Activated naive CD4-positive, alpha-beta T cell treated with anti-CD3 and anti-CD28 coated beads, Interleukin-2, amount 50 U/mL, for 16 hours (primary cell): ENCODE data around the gene ZNF491.
"Not testable (repeated sequence)": the region's sequence is repeated elsewhere in the genome, so short reads cannot be mapped to it uniquely, and the experiment has no call there.

Experiments used
- DNase-seq: peaks from one replicate; pipeline ENCODE4 v3.0.0-alpha.2; 2020

ZNF491 gene

DNA sequence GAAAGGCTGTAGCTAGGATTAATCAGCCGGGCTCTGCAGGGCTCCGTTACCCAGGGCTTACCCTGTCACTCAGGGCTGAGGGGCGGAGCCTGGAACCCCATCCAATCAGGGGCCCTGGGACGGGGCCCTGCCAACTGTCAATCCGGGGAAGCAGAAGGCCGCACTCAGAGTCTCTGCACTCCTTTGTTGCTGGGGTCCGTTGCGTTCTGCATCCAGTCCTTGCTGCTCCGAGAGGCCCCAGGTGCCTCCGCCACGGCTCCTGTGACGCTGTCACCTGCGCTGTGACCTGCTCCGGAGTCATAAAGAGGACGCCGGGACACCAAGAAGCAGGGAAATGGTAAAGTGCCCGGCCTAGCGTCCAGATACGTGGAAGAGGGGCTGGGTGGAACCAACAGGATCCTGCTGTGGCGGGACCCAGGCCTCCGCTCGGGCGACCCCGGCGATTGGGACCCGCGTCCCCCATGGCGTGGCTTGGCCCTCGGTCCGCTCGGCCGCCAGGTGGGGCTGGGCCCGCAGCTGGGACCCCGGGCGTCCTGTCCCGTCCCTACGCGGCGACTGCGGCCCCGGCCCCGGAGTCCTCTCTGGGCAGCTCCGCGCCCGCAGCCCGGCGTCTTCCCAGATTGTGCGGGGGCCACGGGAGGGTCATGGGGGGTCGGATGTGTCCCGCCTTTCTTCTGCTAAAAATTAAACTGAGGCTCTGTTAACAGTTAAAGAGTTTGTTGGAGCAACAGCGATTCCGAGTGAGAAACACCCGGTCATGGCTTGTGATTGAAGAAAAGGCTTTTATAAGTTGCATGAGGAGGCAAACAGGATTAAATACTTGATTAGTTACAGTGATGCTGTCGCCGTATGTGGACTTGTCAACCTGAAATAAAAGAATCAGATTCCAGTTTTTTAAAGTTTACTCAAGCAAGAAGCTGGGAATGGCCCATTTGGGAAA lies at the start of gene ZNF491:
TSS of gene ZNF491 (plus strand) at position 133 of the 940 bp plus-strand sequence. CDS start 7,431 bp downstream, outside the sequence.
- DNase-seq, result peak; percentile 91

DNA sequence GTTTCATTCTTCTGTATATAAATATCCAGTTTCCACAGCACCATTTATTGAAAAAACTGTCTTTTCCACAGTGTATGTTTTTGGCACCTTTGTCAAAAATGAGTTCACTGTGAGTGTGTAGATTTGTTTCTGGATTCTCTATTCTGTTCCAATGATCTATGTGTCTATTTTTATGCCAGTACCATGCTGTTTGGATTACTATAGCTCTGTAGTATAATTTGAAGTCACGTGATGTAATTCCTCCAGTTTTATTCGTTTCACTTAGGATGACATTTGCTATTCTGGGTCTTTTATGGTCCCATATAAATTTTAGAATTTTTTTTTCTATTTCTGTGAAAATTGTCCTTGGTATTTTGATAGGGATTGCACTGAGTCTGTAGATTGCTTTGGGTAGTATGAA lies 48.6 kb upstream of the ZNF491 start:
- no peak for DNase-seq

DNA sequence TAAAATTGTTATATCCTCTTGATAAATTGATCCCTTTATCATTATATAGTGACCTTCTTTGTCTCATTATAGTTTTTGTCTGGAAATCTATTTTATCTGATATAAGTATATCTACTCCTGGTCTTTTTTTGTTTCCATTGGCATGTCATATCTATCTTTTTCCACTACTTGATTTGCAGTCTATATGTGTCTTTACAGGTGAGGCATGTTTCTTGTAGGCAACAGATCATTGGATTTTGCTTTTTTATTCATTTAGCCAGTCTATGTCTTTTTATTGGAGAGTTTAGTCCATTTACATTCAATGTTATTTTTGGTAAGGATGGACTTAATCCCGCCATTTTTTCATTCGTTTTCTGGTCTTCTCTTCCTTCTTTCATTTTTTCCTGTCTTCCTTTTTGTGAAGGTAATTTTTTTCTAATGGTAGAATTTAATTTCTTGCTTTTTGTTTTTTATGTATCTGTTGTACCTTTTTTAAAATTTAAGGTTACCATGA lies 46.0 kb upstream of the ZNF491 start:
- no peak for DNase-seq

DNA sequence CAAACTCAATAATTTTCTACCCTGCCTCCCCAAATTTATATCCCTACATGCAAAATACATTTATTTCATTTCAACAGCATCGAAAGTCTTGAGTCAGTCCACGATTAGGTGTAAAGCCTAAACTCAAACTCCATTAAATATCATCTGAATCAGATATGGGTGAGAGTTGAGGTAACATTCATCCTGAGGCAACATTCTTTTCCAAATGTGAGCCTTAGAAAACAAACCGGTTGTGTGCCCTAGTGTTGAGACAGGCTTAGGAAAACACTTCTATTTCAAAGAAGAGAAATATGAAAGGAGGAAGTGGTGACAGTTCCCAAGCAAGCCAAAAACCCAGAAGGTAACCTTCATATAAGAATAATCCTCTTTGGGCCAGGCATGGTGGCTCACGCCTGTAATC lies 43.7 kb upstream of the ZNF491 start:
- DNase-seq, result no peak

DNA sequence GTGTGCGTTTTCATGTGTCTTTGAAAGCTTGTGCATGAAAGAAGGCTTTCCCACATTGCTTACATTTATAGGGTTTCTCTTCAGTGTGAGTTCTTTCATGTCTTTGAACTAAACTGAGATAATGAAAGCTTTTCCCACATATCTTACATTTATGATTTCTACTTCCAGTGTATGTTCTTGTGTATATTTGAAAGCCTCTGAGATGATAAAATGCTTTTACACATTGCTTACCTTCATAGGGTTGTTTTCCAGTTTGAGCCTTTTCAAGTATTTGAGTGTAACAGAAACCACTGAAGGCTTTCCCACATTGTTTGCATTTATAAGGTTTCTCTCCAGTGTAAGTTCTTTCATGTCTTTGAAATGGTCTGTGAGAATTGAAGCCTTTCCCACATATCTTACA lies 41.4 kb upstream of the ZNF491 start:
- DNase-seq, result no peak

DNA sequence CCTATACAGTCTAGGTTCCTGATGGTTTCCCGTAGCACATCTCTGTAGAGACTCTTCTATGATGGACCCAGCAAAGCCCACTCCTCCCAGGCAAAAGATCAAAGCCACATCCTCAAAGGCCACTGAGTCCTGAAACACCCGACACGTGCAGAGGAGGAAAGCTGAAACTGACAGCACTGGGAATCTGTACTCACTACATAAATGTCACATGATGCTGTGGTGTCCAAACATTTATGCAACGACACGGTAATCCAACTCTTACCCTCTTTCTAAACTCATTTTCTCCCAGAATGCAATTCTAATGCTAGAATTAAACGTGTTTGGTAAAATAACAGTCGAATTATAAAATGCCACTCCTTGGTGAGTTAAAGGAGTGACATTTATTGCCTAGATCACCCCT lies 38.5 kb upstream of the ZNF491 start:
- no peak for DNase-seq

DNA sequence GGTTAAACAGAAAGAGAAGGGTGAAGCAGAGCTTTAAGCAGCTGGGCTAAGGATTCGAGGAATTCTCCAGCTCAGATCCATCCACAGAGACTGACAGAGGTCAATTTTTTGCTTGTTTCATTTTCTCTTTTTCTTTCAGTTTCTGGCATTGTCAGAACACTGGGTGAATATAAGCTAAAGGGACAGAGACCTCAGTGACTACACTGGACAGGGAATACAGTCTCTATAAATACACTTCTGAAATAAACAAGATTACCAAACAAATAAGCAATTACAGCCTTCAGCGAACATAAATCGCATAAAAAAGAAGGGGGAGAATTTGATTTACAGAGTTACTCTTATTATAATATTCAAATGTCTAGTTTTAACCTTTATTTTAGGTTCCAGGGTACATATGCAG lies 35.2 kb upstream of the ZNF491 start:
- no peak for DNase-seq

DNA sequence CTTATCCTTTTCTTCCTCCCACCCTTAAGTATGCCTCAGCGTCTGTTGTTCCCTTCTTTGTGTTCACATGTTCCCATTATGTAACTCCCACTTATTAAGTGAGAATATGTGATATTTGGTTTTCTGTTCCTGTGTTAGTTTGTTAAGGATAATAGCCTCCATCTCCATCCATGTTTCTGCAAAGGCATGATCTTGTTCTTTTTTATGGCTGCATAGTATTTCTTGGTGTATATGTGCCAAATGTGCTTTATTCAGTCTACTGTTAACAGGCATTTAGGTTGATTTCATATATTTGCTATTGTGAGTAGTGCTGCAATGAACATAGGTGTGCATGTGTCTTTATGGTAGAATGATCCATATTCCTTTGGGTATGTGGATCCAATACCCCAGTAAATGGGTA lies 34.7 kb upstream of the ZNF491 start:
- DNase-seq, result no peak

DNA sequence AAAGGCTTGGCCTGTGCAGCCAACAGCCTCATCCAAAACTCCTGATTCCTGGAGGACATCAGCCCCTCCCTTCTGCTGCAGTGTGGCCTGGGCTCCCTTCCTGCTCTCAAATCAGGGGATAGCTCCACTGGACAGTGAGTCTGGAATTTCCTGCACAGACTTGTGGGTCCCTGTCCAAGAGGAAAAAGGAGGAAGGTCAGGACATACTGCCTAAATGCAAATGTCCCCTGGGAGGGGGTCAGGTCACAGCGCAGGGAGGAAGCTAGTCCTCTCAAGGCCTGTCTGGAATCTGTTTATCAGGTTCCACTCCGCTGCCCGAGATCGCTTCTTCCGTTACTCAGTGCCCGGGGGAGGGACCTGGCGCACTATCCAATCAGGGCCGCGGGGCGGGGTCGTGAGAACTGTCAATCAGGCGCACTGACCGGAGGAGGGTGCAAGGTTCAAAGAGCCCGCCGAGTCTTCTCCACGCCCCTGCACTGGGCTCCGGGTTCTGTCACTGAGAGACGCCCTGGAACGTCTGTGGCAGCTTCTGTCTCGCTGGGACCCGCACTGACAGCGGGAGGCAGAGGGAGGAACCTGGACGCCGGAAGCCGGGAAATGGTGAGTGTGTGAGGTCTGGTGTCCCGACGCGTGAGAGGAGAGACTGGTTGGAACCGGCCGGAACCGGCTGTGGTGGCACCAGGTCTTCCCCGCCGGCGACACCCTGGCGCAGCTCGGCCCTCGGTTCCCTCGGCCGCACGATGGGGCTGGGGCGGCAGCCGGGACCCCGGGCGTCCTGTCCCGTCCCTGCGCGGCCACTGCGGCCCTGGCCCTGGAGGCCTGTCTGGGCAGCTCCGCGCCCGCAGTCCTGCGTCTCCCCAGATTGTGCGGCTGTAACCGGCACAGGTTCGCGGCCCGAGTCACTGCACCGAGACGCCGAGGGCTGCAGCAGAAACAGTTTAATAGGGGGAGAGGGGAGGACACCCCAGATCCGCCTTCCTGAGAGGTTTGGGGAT lies 31.4 kb upstream of the ZNF491 start, which contains the start of gene ZNF441:
TSS of gene ZNF441 (plus strand) at position 404 of the 995 bp plus-strand sequence. CDS start at position 598, 194 bp downstream.
- peak; percentile 94 for DNase-seq

DNA sequence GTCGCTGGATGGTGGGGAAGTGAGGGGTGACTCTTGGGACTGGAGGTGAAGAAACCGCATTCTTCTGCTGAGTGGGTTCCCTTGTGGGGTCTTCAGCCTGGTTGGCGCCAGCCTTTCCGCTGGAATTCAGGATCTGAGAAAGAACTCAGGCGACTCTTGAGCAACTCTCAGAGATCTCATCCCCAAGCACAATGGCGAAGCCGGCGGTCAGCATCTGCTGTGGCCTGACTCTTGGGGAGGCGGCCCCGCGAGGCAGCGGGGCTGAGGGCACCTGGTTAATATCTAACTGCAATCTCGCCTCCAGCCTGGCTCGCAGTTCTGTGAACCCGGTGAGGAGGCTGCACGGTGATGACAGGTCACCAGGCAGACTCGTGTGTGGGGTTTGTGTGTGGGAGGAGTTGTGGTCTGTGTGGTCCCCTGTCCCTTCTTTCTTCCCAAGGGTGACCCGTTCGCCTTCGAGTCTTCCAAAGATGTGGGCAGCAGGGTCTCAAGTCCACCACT lies 30.6 kb upstream of the ZNF491 start:
- DNase-seq, result peak; percentile 21

DNA sequence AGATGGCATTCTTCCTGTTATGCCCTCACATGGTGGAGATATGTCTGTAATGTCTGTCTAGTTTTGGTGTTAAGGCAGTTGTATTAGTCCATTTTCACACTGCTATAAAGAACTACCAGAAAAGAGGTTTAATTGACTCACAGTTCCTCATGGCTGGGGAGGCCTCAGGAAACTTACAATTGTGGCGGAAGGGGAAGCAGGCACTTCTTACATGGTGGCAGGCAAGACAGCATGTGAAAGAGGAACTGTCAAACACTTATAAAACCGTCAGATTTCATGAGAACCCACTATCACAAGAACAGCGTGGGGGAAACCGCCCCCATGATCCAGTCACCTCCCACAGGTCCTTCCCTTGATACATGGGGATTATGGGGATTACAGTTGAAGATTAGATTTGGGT lies 28.3 kb upstream of the ZNF491 start:
- no peak for DNase-seq

DNA sequence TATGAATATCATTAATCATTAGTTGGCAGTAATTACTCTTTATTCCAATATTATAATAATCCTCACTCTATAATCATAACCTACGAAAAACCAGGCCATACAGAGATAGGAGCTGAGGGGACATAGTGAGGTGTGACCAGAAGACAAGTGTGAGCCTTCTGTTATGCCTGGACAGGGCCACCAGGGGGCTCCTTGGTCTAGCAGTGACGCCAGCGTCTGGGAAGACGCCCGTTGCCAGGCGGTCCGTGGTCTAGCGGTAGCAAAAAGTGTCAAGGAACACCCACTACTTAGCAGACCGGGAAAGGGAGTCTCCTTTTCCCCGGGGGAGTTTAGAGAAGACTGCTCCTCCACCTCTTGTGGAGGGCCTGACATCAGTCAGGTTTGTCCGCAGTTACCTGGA lies 26.8 kb upstream of the ZNF491 start:
- DNase-seq, result not testable (repeated sequence)

DNA sequence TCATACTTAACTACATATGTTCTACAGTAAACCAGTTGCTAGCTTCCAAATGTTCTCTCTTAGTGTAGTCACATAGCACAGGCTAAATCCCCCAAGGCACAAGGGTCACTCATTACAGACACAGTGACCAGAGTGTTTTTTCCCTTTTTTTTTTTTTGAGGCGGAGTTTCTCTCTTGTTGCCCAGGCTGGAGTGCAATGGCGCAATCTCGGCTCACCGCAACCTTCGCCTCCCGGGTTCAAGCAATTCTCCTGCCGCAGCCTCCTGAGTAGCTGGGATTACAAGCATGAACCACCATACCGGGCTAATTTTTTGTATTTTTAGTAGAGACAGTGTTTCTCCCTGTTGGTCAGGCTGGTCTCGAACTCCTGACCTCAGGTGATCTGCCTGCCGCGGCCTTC lies 21.7 kb upstream of the ZNF491 start:
- DNase-seq, result not testable (repeated sequence)

DNA sequence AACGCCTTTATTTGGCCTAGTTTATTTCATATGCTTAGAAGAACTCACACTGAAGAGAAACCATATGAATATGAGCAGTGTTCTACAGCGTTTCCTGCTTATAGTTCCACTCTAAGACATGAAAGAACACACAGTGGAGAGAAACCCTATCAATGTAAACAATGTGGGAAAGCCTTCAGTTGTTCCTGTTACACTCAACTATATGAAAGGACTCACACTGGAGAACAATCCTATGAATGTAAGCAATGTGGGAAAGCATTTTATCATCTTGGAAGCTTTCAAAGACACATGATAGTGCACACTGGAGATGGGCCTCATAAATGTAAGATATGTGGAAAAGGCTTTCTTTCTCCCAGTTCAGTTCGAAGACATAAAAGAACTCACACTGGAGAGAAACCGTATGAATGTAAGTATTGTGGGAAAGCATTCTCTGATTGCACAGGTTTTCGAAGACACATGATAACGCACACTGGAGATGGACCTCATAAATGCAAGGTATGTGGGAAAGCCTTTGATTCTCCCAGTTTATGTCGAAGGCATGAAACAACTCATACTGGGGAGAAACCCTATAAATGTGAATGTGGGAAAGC lies 17.8 kb upstream of the ZNF491 start:
- DNase-seq, result no peak

DNA sequence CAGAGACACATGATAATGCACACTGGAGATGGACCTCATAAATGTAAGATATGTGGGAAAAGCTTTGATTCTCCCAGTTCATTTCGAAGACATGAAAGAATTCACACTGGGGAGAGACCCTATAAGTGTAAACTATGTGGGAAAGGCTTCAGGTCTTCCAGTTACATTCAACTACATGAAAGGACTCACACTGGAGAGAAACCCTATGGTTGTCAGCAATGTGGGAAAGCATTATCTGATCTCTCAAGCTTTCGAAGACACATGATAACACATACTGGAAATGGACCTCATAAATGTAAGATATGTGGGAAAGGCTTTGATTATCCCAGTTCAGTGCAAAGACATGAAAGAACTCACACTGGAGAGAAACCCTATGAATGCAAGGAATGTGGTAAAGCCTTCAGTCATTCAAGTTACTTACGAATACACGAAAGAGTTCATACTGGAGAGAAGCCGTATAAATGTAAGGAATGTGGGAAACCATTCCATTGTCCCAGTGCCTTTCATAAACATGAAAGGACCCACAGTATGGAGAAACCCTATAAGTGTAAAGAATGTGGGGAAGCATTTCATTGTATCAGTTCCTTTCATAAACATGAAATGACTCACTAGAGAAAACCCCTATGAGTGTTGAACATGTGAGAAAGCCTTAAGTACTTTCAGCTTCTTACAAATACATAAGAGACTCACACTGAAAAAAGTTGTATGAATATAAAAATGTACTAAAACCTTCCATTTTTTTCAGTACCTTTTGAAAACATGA lies 16.8 kb upstream of the ZNF491 start:
- DNase-seq, result no peak

DNA sequence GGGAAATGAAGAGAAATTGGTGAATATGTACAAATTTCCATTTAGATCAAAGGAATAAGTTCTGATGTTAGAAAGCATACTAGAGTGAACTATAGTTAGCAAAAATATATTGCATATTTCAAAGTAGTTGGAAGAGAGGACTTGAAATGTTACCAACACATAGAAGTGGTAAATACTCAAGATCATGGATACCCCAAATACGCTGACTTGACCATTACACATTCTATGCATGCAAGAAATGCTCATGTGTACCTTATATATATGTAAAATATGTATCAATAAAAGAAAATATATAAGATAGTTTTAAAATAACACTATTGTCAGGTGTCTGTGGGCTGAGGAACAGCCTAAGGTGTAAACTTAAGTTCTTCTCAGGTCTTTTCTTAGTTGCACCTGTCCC lies 14.6 kb upstream of the ZNF491 start:
- no peak for DNase-seq

DNA sequence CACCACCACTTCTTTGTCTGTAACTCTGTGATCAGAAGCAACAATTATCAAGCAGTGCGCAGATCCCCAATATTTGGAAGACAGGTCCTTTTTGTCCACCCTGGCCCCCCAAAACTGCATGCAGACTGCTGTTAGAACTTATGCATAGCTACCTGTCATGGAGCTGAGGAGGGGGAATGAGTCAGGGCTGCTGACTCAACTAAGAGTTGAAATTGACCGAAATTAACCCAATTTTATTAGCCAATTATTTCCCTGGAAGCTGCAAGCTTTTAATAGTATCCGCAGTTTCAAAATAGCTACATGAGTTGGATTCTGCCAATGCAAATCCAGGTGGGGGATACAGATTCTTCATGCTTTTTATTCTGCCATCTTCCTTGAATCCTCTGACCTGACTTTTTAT lies 14.0 kb upstream of the ZNF491 start:
- DNase-seq, result no peak

DNA sequence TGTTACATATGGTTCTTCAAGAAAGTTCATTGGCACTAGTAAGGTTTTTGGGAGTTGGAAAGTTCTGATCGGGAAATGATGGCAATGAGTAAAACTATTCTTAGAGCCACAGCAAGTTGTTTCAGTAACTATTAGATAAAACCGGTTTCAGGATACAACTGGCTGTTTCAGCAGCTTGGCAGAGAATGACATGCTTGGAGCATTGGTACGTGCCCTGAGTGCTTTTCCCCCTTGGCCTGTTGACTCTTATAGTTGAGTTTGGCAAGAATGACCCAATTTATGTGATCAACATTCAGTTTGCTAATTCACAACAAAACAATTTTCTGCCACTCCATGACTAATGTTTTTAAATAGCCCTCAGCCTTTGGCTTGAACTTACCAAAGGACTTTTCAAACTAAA lies 10.8 kb upstream of the ZNF491 start:
- DNase-seq, result no peak

DNA sequence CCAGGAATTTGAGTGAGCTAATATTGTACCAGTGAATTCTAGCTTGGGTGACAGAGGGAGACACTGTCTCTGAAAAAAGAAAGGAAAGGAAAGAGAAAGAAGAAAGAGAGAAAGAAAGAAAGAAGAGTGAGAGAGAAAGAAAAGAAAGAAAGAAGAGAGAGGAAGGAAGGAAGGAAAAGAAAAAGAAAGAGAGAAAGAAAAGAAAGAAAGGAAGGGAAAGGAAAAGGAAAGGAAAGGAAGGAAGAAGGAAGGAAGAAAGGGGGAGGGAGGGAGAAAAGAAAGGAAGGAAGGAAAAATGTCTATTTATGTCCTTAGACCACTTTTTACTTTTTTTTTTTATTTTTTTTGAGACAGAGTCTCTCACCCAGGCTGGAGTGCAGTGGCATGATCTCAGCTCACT lies 5.4 kb upstream of the ZNF491 start:
- DNase-seq, result no peak

DNA sequence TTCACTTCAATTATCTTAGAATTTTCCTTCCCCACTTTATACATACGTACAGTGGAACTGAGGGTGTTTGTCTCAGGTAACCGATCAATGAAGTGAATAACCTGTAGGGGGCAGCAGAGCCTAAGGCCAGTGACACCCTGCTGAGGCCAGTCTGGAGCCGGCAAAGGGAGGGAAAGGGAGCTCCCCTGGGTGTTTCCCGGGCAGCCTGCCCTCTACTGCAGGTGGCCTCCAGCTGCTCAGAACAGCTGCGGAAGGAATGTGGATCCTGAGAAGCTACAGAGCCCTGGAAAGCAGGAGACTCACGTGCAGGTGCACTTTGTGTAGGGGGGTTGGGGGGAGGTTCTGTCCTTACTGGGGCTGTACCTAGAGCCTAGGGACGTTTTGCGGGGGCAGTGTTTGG lies 832 bp upstream of the ZNF491 start:
- peak; percentile 72 for DNase-seq

DNA sequence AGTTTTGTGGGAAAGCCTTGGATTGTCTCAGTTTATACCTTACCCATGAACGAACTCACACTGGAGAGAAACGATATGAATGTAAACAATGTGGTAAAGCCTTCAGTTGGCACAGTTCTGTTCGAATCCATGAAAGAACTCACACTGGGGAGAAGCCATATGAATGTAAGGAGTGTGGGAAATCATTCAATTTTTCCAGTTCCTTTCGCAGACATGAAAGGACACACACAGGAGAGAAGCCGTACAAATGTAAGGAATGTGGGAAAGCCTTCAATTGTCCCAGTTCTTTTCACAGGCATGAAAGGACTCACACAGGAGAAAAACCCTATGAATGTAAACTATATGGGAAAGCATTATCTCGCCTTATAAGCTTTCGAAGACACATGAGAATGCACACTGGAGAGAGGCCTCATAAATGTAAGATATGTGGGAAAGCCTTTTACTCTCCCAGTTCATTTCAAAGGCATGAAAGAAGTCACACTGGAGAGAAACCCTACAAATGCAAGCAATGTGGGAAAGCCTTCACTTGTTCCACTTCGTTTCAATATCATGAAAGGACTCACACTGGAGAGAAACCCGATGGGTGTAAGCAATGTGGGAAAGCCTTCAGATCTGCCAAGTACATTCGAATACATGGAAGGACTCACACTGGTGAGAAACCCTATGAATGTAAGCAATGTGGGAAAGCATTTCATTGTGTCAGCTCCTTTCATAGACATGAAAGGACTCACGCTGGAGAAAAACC lies 8.2 kb downstream of the ZNF491 start:
- DNase-seq, result no peak
